Measurements from ENCODE around the gene COL4A1.

GRCh38 chr13:110197026-110197425, 109.9 kb downstream of the COL4A1 start:
- TF ChIP-seq EZH2 (IDR thresholded peaks at IDR 0.05; ENCODE audit: low read length) = no peak
- no peak for TF ChIP-seq CTCF (optimal IDR thresholded peaks at IDR 0.05 in 1 of 3, IDR thresholded peaks at IDR 0.05 in 1 of 3, conservative IDR thresholded peaks at IDR 0.05 in 1 of 3; ENCODE audit: extremely low read depth in 1 of 3, insufficient read depth in 2 of 3, low read length in 3 of 3)

All from keratinocyte (primary cell).